Activated naive CD4-positive, alpha-beta T cell treated with anti-CD3 and anti-CD28 coated beads, Interleukin-2, amount 50 U/mL, for 24 hours (primary cell): Measurements from ENCODE around the gene ACKR4.

Experiments used
- H3K27ac Mint-ChIP-seq: one replicate; pipeline ENCODE4 v1.8.0; 2021; ENCODE audit warnings: mild to moderate bottlenecking, mixed read lengths
- H3K27me3 Mint-ChIP-seq: one replicate; pipeline ENCODE4 v1.8.0; 2021; ENCODE audit warnings: mixed read lengths
- H3K36me3 Mint-ChIP-seq: one replicate; pipeline ENCODE4 v1.8.0; 2021; ENCODE audit warnings: mixed read lengths
- H3K4me1 Mint-ChIP-seq: one replicate; pipeline ENCODE4 v1.8.0; 2021; ENCODE audit warnings: mixed read lengths
- H3K4me3 Mint-ChIP-seq: one replicate; pipeline ENCODE4 v1.8.0; 2021; ENCODE audit warnings: mild to moderate bottlenecking, mixed read lengths
- H3K9me3 Mint-ChIP-seq: one replicate; pipeline ENCODE4 v1.8.0; 2021; ENCODE audit warnings: mixed read lengths

The ACKR4 gene

GRCh38 chr3:132645058-132645457 lies 48.0 kb downstream of the ACKR4 start:
- H3K36me3 Mint-ChIP-seq, result peaks cover 6% of the 10 kb centered on the region
- H3K27me3 Mint-ChIP-seq, result no peaks in the 10 kb centered on the region
- H3K27ac Mint-ChIP-seq, result no peak overlapping the region
- H3K9me3 Mint-ChIP-seq, result no peaks in the 10 kb centered on the region
- no peak overlapping the region for H3K4me3 Mint-ChIP-seq
- peaks cover 13% of the 10 kb centered on the region for H3K4me1 Mint-ChIP-seq

GRCh38 chr3:132650153-132650552 lies 53.1 kb downstream of the ACKR4 start:
- no peaks in the 10 kb centered on the region for H3K9me3 Mint-ChIP-seq
- no peak overlapping the region for H3K27ac Mint-ChIP-seq
- no peaks in the 10 kb centered on the region for H3K27me3 Mint-ChIP-seq
- no peak overlapping the region for H3K4me3 Mint-ChIP-seq
- no peaks in the 10 kb centered on the region for H3K36me3 Mint-ChIP-seq
- H3K4me1 Mint-ChIP-seq, result peaks cover 11% of the 10 kb centered on the region
